Measurements from ENCODE around the gene PHACTR3.

PHACTR3 gene

GRCh38 chr20:59821201-59821600 lies 216.9 kb downstream of the PHACTR3 start:
- in situ Hi-C loops (cut with HindIII; ENCODE audit: low pct_ligation_motif_present, low pct_unique_long_range_greater_than_20kb, low sequenced_read_pairs): no loop called here
- no peak for DNase-seq

GRCh38 chr20:59821788-59822187 lies 217.4 kb downstream of the PHACTR3 start:
- in situ Hi-C loops (cut with HindIII; ENCODE audit: low pct_ligation_motif_present, low pct_unique_long_range_greater_than_20kb, low sequenced_read_pairs): no loop called here
- DNase-seq: no peak

- DNase-seq: no peak
- in situ Hi-C loops (cut with HindIII; ENCODE audit: low pct_ligation_motif_present, low pct_unique_long_range_greater_than_20kb, low sequenced_read_pairs): no loop called here
These were observed 218.1 kb downstream of the PHACTR3 start for GRCh38 chr20:59822291-59823029.

- in situ Hi-C loops (cut with HindIII; ENCODE audit: low pct_ligation_motif_present, low pct_unique_long_range_greater_than_20kb, low sequenced_read_pairs): no loop called here
- no peak for DNase-seq
These were observed 218.7 kb downstream of the PHACTR3 start for GRCh38 chr20:59823030-59823423.

GRCh38 chr20:59823491-59824259 lies 219.3 kb downstream of the PHACTR3 start:
- in situ Hi-C loops (cut with HindIII; ENCODE audit: low pct_ligation_motif_present, low pct_unique_long_range_greater_than_20kb, low sequenced_read_pairs): no loop called here

GRCh38 chr20:59824711-59825562 lies 220.6 kb downstream of the PHACTR3 start:
- in situ Hi-C loops (cut with HindIII; ENCODE audit: low pct_ligation_motif_present, low pct_unique_long_range_greater_than_20kb, low sequenced_read_pairs): no loop called here
- DNase-seq: no peak

More at GRCh38 chr20:59823491-59824259, 219.3 kb downstream of the PHACTR3 start:
- DNase-seq: no peak

- DNase-seq: no peak
- in situ Hi-C loops (cut with HindIII; ENCODE audit: low pct_ligation_motif_present, low pct_unique_long_range_greater_than_20kb, low sequenced_read_pairs): no loop called here
These were observed 221.2 kb downstream of the PHACTR3 start for GRCh38 chr20:59825563-59825920.

- DNase-seq: no peak
- in situ Hi-C loops (cut with HindIII; ENCODE audit: low pct_ligation_motif_present, low pct_unique_long_range_greater_than_20kb, low sequenced_read_pairs): no loop called here
These were observed 221.8 kb downstream of the PHACTR3 start for GRCh38 chr20:59825944-59826759.

- no peak for DNase-seq
- in situ Hi-C loops (cut with HindIII; ENCODE audit: low pct_ligation_motif_present, low pct_unique_long_range_greater_than_20kb, low sequenced_read_pairs): no loop called here
These were observed 223.1 kb downstream of the PHACTR3 start for GRCh38 chr20:59827138-59828056.

GRCh38 chr20:59828125-59829053 lies 224.0 kb downstream of the PHACTR3 start:
- no peak for DNase-seq
- in situ Hi-C loops (cut with HindIII; ENCODE audit: low pct_ligation_motif_present, low pct_unique_long_range_greater_than_20kb, low sequenced_read_pairs): no loop called here

- no peak for DNase-seq
- in situ Hi-C loops (cut with HindIII; ENCODE audit: low pct_ligation_motif_present, low pct_unique_long_range_greater_than_20kb, low sequenced_read_pairs): no loop called here
These were observed 224.9 kb downstream of the PHACTR3 start for GRCh38 chr20:59829054-59829785.

- in situ Hi-C loops (cut with HindIII; ENCODE audit: low pct_ligation_motif_present, low pct_unique_long_range_greater_than_20kb, low sequenced_read_pairs): no loop called here
- no peak for DNase-seq
These were observed 225.7 kb downstream of the PHACTR3 start for GRCh38 chr20:59829786-59830664.

- DNase-seq: no peak
- in situ Hi-C loops (cut with HindIII; ENCODE audit: low pct_ligation_motif_present, low pct_unique_long_range_greater_than_20kb, low sequenced_read_pairs): no loop called here
These were observed 226.3 kb downstream of the PHACTR3 start for GRCh38 chr20:59830665-59831023.

GRCh38 chr20:59831024-59831915 lies 226.9 kb downstream of the PHACTR3 start:
- in situ Hi-C loops (cut with HindIII; ENCODE audit: low pct_ligation_motif_present, low pct_unique_long_range_greater_than_20kb, low sequenced_read_pairs): no loop called here

More at GRCh38 chr20:59831024-59831915, 226.9 kb downstream of the PHACTR3 start:
- no peak for DNase-seq

Measured in ACHN (cell line).